ENCODE data around the gene OR2Z1. TPM values are rescaled to one million over a fixed set of nuclear protein-coding genes. Genes with fewer than 3 reads are reported as not detected.
"Not testable (repeated sequence)": the region's sequence is repeated elsewhere in the genome, so short reads cannot be mapped to it uniquely, and the experiment has no call there.

OR2Z1 gene
- total RNA-seq, 1 experiment from 2014 or later, result not detected

GRCh38 chr19:8705742-8706141, 15.7 kb upstream of the OR2Z1 start:
- intact Hi-C loops (cut with micrococcal nuclease; ENCODE audit: unreplicated experiment), result no loop called here
- H3K4me1 Mint-ChIP-seq (ENCODE audit: low read depth, unreplicated experiment), result no peaks in the 10 kb centered on the region
- Histone ChIP-seq H3K9me3 (no peaks in the 10 kb centered on the region), H3K27me3 (replicated peaks; ENCODE audit: control insufficient read depth, insufficient read depth, low read length) (no peaks in the 10 kb centered on the region), H3K36me3 (ENCODE audit: control insufficient read depth, insufficient read depth, low read length) (no peaks in the 10 kb centered on the region), H3K4me1 (no peaks in the 10 kb centered on the region), H3K4me3 (ENCODE audit: low read depth, low read length) (no peak overlapping the region)
- H3K27me3 Mint-ChIP-seq (ENCODE audit: insufficient read depth, unreplicated experiment), result no peaks in the 10 kb centered on the region
- CTCF ChIA-PET, result no interaction called here
- TF ChIP-seq, protein P1, sequence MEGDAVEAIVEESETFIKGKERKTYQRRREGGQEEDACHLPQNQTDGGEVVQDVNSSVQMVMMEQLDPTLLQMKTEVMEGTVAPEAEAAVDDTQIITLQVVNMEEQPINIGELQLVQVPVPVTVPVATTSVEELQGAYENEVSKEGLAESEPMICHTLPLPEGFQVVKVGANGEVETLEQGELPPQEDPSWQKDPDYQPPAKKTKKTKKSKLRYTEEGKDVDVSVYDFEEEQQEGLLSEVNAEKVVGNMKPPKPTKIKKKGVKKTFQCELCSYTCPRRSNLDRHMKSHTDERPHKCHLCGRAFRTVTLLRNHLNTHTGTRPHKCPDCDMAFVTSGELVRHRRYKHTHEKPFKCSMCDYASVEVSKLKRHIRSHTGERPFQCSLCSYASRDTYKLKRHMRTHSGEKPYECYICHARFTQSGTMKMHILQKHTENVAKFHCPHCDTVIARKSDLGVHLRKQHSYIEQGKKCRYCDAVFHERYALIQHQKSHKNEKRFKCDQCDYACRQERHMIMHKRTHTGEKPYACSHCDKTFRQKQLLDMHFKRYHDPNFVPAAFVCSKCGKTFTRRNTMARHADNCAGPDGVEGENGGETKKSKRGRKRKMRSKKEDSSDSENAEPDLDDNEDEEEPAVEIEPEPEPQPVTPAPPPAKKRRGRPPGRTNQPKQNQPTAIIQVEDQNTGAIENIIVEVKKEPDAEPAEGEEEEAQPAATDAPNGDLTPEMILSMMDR (IDR thresholded peaks at IDR 0.05; ENCODE audit: insufficient read depth in 1 of 2, low read depth in 1 of 2, low read length in 1 of 2, severe bottlenecking in 1 of 2, unreplicated experiment in 1 of 2), result no peak
- DNase-seq, result no peak
- POLR2A ChIA-PET, result no interaction called here
- H3K27ac Mint-ChIP-seq (ENCODE audit: unreplicated experiment), result no peak overlapping the region
- no peaks in the 10 kb centered on the region for H3K9me3 Mint-ChIP-seq (ENCODE audit: unreplicated experiment)
- no peak overlapping the region for H3K4me3 Mint-ChIP-seq (ENCODE audit: unreplicated experiment)
- no TSS peak for BruUV-seq (replicated peaks)
- H3K36me3 Mint-ChIP-seq (ENCODE audit: insufficient read depth, unreplicated experiment), result no peaks in the 10 kb centered on the region

- H3K27me3 Mint-ChIP-seq (ENCODE audit: insufficient read depth, unreplicated experiment); POLR2A ChIA-PET; H3K36me3 Mint-ChIP-seq (ENCODE audit: insufficient read depth, unreplicated experiment); H3K4me1 Mint-ChIP-seq (ENCODE audit: low read depth, unreplicated experiment); H3K9me3 ChIP-seq; H3K4me1 ChIP-seq; H3K36me3 ChIP-seq (ENCODE audit: control insufficient read depth, insufficient read depth, low read length); H3K4me3 Mint-ChIP-seq (ENCODE audit: unreplicated experiment); intact Hi-C loops (cut with micrococcal nuclease; ENCODE audit: unreplicated experiment); H3K27ac Mint-ChIP-seq (ENCODE audit: unreplicated experiment); DNase-seq; BruUV-seq (replicated peaks); H3K4me3 ChIP-seq (ENCODE audit: low read depth, low read length); CTCF ChIA-PET; H3K27me3 ChIP-seq (replicated peaks; ENCODE audit: control insufficient read depth, insufficient read depth, low read length): not testable (repeated sequence)
- H3K9me3 Mint-ChIP-seq (ENCODE audit: unreplicated experiment), result peaks cover 23% of the 10 kb centered on the region
These were observed 11.1 kb upstream of the OR2Z1 start for GRCh38 chr19:8710337-8710736.

- Histone ChIP-seq H3K4me1 (no peaks in the 10 kb centered on the region), H3K27me3 (replicated peaks; ENCODE audit: control insufficient read depth, insufficient read depth, low read length) (no peaks in the 10 kb centered on the region), H3K9me3 (no peaks in the 10 kb centered on the region), H3K4me3 (ENCODE audit: low read depth, low read length) (no peak overlapping the region), H3K36me3 (ENCODE audit: control insufficient read depth, insufficient read depth, low read length) (no peaks in the 10 kb centered on the region)
- POLR2A ChIA-PET, result no interaction called here
- intact Hi-C loops (cut with micrococcal nuclease; ENCODE audit: unreplicated experiment), result no loop called here
- no peak overlapping the region for H3K27ac Mint-ChIP-seq (ENCODE audit: unreplicated experiment)
- peaks cover 10% of the 10 kb centered on the region for H3K27me3 Mint-ChIP-seq (ENCODE audit: insufficient read depth, unreplicated experiment)
- no peaks in the 10 kb centered on the region for H3K4me1 Mint-ChIP-seq (ENCODE audit: low read depth, unreplicated experiment)
- no TSS peak for BruUV-seq (replicated peaks)
- H3K9me3 Mint-ChIP-seq (ENCODE audit: unreplicated experiment), result peaks cover 6% of the 10 kb centered on the region
- no peak for DNase-seq
- CTCF ChIA-PET, result no interaction called here
- no peak overlapping the region for H3K4me3 Mint-ChIP-seq (ENCODE audit: unreplicated experiment)
- TF ChIP-seq, protein P1 (IDR thresholded peaks at IDR 0.05; ENCODE audit: insufficient read depth in 1 of 2, low read depth in 1 of 2, low read length in 1 of 2, severe bottlenecking in 1 of 2, unreplicated experiment in 1 of 2), result no peak
- H3K36me3 Mint-ChIP-seq (ENCODE audit: insufficient read depth, unreplicated experiment), result no peaks in the 10 kb centered on the region
These were observed 598 bp downstream of the OR2Z1 start for GRCh38 chr19:8722032-8722431.

GRCh38 chr19:8724276-8724675, 2.8 kb downstream of the OR2Z1 start:
- no TSS peak for BruUV-seq (replicated peaks)
- H3K9me3 Mint-ChIP-seq (ENCODE audit: unreplicated experiment), result peaks cover 6% of the 10 kb centered on the region
- H3K36me3 Mint-ChIP-seq (ENCODE audit: insufficient read depth, unreplicated experiment), result no peaks in the 10 kb centered on the region
- no peak overlapping the region for H3K4me3 ChIP-seq (ENCODE audit: low read depth, low read length)
- H3K4me1 Mint-ChIP-seq (ENCODE audit: low read depth, unreplicated experiment), result no peaks in the 10 kb centered on the region
- POLR2A ChIA-PET, result no interaction called here
- CTCF ChIA-PET, result no interaction called here
- no peak overlapping the region for H3K4me3 Mint-ChIP-seq (ENCODE audit: unreplicated experiment)
- no peaks in the 10 kb centered on the region for H3K27me3 ChIP-seq (replicated peaks; ENCODE audit: control insufficient read depth, insufficient read depth, low read length)
- H3K9me3 ChIP-seq, result no peaks in the 10 kb centered on the region
- no peaks in the 10 kb centered on the region for H3K4me1 ChIP-seq
- no peak overlapping the region for H3K27ac Mint-ChIP-seq (ENCODE audit: unreplicated experiment)
- intact Hi-C loops (cut with micrococcal nuclease; ENCODE audit: unreplicated experiment), result no loop called here
- no peaks in the 10 kb centered on the region for H3K36me3 ChIP-seq (ENCODE audit: control insufficient read depth, insufficient read depth, low read length)
- no peak for DNase-seq
- H3K27me3 Mint-ChIP-seq (ENCODE audit: insufficient read depth, unreplicated experiment), result peaks cover 10% of the 10 kb centered on the region
- TF ChIP-seq, protein P1 (IDR thresholded peaks at IDR 0.05; ENCODE audit: insufficient read depth in 1 of 2, low read depth in 1 of 2, low read length in 1 of 2, severe bottlenecking in 1 of 2, unreplicated experiment in 1 of 2), result no peak
